Sciatic nerve (tissue), 2 donors: ENCODE results near the gene NFIB. TPM values are rescaled to one million over a fixed set of nuclear protein-coding genes. Genes with fewer than 3 reads are reported as not detected.
A peak's percentile ranks its signal among the peaks of the same experiment; 100 is the strongest.

ENCODE experiments used
- ATAC-seq: fragments of 200-7000 bp; cut with Tn5 transposase; one replicate; pipeline ENCODE4 v1.9.1; 2020; ENCODE audit warnings: mild to moderate bottlenecking, moderate library complexity
- DNase-seq: peaks from one replicate; pipeline ENCODE4 v3.0.0-alpha.2; 2020; ENCODE audit warnings: low spot score
- intact Hi-C: fragments of 100-400 bp; cut with DNase I; formaldehyde crosslinking; loops from one replicate; pipeline ENCODE4 v1.14.2; 2022
- total RNA-seq: library from RNA; stranded (reverse); fragmentation: NEBNext Ultra II Directional; extraction: Animal tissue kit (Norgen Biotek cat#: 25700); gene quantifications from one replicate; pipeline ENCODE4 v1.2.1, GENCODE V29; 2021
- donor health status: DM: no; HTN: no; CAD: no.
- donor health status: DM: no; HTN: no; CAD: no.

The NFIB gene
- total RNA-seq, 1 donor from 2014 or later: 137 TPM

DNA sequence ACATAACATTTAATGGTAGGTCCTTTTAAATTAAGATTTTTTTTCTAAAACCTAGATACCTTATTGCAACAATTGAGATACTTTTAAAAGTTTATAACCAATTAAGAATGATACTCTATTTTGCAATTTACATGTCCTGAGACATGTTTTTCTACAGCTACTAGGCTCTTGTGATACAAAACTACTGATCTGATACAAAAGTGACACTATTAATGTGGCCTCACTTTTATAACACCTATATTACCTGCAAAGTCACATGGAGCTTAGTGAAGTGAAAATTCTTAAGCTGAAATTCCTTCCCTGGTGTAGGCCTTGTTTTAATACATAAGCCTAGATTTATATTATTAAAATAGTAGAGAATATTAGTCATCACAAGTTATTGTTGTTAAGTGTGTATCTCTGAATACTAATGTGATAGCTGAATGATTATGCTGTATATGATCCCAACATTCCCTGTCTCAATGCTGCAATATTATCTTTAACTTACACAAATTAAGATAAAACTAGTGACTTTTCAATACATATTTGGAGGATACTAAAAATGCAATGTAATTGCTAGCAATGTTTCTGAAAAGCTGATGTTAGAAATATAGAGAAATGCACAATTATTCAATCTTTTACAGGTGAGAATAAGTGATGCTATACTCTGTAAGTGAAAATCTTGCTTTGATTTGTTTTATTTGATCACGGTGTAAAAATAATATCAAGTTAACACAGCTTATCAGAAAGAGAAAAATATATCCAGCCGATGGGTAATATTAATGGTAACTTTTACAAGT lies 2.6 kb downstream of the NFIB start:
- DNase-seq (no peak), ATAC-seq (no peak)
- intact Hi-C loops: no loop called here

DNA sequence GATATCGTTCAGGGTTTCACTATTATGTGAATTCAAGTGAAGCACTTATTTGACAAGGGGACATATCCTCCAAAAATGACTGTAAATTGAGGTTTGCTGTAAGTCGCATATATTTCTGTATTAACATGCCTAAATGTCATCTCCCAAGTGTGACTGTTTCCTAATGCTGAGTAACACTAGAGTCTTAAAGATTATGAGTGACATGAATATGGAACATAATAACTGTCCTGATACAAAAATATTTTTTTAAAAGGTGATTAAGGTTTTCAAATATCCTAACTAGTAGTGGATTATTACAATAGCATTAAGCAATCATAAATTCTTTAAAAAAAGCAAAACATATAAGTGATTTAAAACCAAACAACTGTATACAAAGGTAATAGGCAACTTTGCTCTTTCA lies 3.6 kb downstream of the NFIB start:
- DNase-seq (no peak), ATAC-seq (no peak)
- intact Hi-C loops: no loop called here

DNA sequence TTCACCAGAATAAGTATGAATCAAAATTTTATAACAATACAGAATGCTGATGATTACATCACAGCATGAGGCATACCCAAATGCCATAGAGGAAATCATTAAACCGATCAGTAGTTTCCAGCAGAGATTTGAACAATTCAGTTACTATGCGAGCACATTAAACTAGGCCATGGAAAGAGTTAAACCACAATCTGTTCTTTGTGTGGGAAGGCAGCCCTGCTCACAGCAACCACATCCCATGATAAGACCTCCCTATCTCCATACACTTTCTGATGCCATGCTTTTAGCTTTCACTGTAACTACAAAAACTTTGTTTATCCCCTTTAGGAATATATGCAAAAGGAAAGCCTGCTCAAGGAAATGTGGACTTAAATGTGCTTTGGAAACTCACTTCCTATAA lies 4.5 kb downstream of the NFIB start:
- no peak for ATAC-seq

DNA sequence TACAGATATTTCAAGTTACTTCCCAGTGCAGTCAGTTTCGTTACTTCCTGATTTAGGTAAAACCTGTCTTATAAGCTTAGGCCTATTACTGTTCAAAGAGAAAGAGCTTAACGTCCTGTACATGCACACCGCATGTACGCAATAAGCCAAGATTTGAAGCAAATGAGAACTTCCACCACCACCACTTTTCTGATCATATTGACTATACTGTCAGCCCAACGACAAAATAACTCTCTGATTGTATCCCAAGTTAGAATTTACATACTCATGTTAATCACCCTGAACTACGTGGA lies 5.1 kb downstream of the NFIB start:
- no peak for ATAC-seq
- intact Hi-C loops: no loop called here
- no peak for DNase-seq

More for the DNA sequence above, 4.5 kb downstream of the NFIB start:
- intact Hi-C loops: no loop called here
- no peak for DNase-seq

DNA sequence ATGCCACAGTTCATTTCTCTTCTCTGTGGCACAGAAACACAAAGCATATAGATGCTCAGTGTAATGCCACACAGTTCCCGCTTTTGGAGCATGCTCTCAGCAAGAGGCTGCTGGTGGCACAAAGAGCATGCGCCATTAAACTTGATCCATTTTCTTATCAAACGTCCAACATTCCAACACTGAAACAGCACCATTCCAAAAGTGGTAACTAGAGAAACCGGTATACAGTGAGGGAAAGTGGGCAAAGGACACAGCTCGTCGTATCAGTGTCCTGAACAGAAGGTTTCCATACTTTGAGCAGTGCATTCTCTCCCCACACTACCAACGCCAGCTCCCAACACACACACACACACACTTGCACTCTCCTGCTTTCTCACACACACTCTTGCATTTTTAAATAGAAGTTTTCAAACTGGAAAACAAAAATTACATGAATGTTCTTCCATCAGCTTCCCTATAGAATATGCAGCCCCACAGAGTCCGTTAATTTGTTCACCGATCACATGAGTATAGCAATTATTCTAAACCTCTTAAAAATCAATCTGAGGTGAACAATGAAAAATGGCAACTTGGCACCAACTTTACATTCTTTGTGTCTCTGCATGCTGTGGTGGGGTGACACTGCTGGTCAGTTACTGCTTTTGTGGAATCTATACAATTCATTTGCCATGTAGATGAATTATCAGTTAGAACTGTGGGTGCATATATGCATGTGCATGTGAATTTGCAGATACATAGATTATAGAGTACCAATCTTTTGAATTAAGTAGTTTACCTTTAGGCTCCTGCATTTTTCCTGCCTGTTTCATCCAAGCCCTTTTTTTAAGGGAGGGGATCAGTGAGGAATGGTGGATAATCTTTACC lies 5.7 kb downstream of the NFIB start:
- ATAC-seq (no peak), DNase-seq (no peak)
- intact Hi-C loops: no loop called here

DNA sequence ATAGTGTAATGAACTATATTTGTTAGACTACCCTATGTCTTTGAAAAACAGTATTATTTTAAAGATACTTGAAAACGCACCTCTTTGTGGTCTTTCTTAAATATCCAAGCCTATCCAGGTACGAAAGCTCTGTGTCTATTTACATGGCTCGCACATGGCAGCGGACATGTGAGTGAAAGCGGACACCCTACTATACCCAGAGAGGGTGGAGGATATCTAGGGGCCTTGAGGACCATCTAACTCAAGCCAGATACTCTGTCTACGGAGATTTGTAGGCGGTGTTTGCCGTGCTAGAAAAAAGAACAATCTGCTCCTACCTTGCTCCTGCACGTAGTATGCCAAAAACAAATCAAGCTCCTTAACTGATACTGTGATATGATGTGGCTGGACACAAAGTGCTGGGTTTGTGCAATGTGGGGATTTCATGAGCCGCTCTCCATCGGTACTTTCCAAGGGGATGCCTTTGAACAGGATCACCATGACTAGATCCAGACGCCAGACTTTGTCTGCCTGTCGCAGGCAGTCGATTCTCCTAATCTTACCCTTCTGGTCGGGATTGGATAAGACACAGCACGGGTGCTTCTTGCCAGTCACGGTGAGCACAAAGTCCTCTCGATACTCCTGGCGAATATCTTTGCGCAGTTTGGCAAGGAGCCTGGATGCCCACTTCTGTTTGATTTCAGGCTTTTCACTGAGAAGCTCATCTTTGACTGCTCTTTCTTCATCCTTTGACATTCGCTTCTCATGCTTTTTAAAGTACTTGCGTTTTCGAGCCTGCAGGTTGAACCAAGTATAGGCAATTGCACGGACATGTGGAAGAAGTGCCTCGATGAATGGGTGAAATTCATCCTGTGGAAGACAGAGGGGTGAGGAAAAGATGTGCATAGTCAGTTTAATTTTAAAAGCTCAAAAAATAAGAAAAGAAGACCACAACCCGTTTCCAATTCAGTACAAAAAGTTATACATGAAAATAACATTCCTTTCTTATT lies 7.0 kb downstream of the NFIB start:
- no peak for DNase-seq
- intact Hi-C loops: no loop called here
- no peak for ATAC-seq

DNA sequence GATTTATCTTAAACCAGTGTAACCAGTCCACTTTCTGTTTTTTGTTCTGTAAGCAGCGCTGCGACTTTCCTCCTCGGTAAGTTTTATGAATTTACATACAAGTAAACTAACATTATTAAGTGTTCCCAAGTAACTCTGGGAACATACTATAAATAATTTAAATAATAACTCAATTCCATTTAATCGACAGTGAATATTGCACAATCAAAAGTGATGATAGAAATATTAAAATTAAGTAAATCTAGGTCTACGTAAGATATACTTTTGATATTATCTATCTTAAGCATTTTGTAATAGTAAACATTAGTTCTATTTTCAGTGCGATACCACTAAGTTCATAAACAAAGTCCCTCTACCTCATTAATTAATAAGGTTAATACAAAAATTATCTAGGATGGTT lies 7.8 kb downstream of the NFIB start:
- intact Hi-C loops: no loop called here
- no peak for ATAC-seq
- no peak for DNase-seq

DNA sequence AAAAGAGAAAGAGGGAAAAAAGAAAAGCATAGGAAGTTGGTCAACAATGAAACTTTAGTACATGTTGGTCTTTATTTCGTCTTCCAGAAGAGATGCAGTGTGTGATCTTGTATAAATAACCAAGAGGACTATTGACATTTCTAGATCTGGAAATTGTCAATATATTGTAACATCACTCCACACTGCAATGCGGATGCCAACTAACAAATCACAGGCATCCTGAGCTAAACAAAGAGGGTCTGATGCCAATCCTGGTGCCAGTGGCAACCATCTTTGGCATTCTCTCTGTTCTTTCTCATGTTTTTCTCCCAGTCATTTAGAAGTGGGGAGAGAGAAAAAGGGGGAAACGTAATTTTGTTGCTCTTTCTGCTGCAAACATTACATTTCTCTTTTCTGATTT lies 9.7 kb downstream of the NFIB start:
- intact Hi-C loops: no loop called here

DNA sequence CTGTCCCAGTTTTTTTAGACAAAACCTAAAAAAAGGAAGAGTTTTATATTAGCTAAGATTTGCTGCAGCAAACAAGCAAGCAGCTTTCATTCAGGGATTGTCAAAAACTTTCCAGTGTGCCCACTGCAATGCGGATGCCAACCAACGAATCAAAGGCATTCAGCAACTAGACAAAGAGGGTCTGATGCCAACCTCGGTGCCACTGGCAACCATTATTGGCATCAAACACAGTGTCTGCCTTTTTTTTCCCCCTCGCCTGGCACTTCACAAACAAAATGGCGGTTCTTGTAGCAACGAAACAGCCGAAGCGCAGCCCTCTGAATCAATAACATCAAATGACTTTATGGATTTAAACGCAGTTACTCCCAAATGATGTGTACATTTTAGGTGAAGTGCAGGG lies 10.4 kb downstream of the NFIB start:
- DNase-seq: no peak
- peak; percentile 55 for ATAC-seq
- intact Hi-C loops: no loop called here

More for the DNA sequence above, 9.7 kb downstream of the NFIB start:
- DNase-seq (no peak), ATAC-seq (no peak)

DNA sequence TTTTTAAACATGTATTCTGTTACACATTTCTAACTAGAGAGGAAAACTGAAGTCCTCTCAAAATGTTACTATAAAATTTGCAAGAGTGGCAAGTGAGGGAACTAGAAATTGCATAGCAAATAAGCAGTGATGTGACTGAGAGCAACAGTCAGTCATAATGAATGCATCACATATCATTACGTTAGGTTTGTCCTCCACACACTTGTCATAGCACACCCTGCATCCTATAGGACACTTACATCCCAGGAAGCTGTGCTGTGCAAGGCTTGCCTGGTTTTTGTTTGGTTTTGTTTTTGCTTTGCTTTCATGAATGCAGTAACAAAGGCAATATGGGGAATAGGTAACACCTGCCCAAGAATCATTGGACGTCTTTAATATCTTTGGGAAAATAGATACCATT lies 10.8 kb downstream of the NFIB start:
- DNase-seq (no peak), ATAC-seq (no peak)
- intact Hi-C loops: no loop called here

DNA sequence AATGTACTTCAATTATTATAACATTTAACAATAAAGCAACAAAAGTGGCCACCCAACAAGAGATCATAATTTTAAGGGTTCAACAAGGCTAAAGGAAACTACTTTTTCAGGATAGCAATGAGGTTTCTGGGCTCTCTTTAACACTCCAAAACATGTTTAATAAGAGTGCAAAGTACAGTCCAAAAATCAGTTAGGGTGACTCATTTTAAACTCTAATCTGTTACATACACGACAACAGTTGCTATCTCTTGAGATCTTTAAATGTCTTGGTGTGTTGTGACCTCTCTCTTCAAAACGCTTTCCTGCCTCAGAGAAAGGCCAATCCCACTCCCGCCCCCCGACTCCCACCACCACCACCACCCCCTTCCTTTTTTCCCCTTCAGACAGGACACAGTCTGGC lies 11.5 kb downstream of the NFIB start:
- intact Hi-C loops: no loop called here
- DNase-seq (no peak), ATAC-seq (no peak)

DNA sequence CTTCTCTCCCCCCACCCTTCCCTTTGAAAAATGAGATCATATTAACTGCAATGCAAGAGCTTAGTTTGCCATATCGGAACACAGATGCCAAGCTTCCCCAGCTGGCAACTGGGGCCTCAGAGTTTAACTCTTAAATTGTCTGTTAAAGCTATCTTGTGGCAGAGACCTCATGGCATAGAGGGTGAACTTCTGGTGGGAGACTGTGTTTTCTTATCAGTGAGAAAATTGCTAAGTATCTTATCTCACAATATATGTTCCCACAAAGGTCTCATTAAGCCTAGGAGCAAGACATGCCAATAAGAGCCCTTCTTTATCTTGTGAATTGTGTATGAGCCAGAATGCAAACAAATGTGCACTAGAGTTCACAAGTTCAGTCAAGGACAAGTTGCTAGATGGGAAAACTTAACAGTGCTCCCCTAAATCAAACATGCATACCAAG lies 12.3 kb downstream of the NFIB start:
- DNase-seq (no peak), ATAC-seq (no peak)
- intact Hi-C loops: no loop called here

DNA sequence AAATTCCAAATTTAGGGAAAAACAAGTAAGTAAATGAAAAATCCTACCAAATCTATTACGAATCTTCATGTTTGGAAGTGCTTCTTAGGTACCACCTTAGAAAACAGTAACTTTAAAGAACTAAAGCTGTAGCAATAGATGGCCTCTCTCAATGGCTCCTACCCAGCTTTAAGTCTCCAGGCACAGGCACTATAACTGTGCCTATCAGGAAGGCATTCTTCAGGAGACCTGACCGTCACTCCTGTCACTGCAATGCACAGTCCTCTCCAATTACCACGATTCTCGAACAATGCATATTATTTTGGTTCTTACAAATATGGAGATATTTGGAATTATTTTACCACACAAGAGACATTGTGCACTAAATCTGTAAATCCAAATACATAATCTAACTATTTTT lies 12.9 kb downstream of the NFIB start:
- DNase-seq (no peak), ATAC-seq (no peak)
- intact Hi-C loops: no loop called here

DNA sequence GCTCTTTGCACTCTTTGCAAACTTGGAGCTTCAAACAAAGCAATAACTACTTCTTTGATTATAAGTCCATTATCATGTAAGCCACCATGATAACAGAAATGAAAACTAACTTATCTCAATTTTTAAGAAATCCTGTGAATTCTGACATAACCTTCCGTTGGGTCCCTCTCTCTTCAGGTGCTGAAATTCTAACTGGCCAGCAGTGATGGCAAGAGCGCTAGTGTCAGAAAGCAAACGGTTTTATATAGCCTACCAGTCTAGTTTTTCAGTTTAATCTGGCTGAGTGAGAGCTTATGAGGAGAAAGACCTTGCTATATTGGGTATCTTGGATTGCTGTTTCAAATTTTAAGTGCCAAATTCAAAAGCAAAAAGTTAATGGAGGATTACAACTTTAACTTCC lies 13.4 kb downstream of the NFIB start:
- DNase-seq (no peak), ATAC-seq (no peak)
- intact Hi-C loops: no loop called here

DNA sequence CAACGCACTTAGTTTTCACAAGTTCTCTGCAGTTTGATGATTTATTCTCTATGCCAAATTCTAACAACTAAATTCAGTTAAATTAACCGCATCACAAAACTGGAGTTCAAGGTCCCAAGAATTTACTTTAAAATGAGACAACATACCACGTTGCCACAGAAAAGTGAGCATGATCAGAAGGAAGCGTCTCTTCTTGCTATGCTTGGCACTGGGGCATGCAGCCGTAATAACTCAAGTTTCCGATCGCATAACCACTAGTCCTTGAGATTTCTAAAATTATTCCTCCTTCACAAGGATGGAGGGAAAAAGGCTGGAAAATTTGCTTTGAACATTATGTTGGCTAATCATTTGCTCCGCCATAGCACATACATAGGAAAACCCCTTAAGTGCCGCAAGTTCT lies 13.9 kb downstream of the NFIB start:
- ATAC-seq (no peak), DNase-seq (no peak)
- intact Hi-C loops: no loop called here

DNA sequence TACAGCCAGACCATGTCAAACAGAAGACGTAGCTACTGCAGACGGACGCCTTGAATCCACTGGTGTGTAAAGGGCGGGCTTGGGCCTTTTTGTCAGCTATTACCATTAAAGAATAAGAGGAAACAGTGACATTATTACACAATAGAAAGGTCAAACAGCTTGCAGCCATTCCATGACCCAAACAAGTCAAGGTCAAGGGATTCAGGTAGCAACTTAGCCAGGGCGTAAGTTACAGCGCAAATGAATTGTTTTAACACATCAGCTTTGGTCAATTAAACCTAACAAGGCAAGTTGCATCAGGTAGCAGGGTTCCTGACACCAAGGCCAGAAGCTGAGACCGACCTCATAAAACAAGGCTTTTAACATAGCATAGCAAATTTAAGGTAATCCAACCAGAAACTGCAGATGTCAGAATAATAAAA lies 15.3 kb downstream of the NFIB start:
- ATAC-seq (no peak), DNase-seq (no peak)
- intact Hi-C loops: no loop called here

DNA sequence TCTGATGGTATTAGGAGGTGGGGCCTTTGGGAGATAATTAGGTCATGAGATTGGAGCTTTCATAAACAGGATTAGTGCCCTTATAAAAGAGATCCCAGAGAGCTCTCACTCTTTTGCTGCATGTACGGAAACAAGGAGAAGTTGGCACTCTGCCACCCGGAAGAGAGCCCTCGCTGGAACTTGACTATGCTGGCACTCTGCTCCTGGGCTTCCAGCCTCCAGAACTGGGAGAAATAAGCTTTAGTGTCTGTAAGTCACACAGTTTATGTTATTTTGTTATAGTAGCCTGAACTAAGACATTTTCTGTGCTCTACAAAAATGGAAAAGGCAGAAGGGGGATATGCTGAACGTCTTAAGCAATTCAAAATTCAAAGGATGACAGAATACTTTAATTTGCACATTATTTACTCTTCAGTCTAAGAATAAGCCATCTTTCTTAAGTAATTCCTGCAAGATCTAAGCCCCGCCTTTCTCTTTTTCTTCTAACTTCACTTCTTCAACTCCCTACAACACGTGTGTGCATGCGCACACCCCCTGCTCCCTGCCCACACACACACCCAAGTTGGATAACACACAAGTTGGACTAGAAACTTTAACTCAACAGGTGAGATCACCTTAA lies 17.3 kb downstream of the NFIB start:
- intact Hi-C loops: no loop called here
- no peak for ATAC-seq

DNA sequence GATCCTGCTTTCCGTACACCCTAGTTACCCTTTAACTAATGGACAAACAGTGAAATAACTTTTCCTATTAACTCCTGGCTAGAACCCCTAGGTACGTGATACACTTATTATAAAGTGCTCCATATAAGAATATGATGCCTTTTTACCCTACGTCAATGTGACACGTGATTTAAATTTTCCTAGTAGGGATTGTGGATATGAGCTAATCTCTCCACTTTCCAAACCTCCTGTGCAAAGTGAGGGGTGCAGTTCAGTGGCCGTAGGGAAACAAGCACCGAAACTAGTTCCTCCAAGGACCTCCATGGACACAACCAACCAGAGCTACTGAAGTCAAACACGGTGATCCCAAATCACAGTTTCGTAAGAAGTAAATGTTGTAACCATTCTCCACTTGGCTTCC lies 19.3 kb downstream of the NFIB start:
- ATAC-seq: no peak
- no peak for DNase-seq
- intact Hi-C loops: no loop called here

More for the DNA sequence above, 17.3 kb downstream of the NFIB start:
- DNase-seq: no peak

DNA sequence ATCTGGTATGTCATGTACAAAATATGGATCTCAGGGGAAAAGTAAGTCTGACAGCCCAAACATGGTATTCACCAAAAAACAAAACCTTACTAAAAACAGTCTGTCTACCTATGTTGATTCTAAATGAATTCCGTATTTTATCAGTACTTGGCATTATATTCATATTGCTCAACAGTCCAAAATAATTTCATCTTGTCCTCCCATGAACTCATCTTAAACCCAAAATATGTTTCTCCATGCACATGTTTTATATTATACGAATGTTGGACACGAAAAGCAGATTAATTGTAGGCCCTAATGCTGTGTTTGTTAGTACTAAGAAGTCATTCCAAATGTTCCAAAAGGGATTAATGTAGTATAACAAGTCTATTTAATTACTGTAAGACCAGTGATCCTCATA lies 20.1 kb downstream of the NFIB start:
- ATAC-seq (no peak), DNase-seq (no peak)
- intact Hi-C loops: no loop called here
